Stimulated activated CD4-positive, alpha-beta T cell treated with anti-CD3 and anti-CD28 coated beads, TNF-alpha, amount 100 ng/mL, for 48 hours (primary cell): ENCODE data around the gene IQCK.

Source experiments
- DNase-seq, 3 donors: peaks; one replicate each; pipeline ENCODE4 v3.0.0-alpha.2; 2020; ENCODE audit warnings: low read depth in 3 of 3

Gene IQCK

GRCh38 chr16:19860166-19861041 lies 142.3 kb downstream of the IQCK start:
- DNase-seq: no peak

GRCh38 chr16:19861133-19861532 lies 143.1 kb downstream of the IQCK start:
- no peak for DNase-seq

DNA sequence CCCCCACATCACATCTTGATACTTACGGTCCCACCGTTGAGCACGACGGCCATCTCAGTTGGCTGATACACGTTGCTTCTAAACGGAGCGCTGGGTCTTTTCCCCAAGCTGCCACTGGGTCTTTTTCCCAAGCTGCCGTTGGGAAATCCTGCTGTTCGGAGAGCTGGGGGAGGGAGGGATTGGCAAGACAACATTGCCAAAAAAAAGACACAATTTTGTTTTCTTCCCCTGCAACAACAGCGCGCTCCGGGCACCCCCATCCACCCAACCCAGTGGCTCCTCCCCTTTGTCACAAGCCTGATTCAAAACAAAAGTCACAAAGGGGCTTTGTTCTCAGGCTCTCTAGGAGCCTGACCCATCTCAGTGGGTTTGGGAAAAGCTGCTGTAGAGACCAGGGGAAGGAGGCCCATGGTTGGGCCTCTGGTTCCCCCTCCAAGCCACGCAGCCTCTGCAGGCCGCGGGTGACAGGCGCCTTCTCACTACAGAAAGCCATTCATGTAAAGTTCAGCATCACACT lies 143.8 kb downstream of the IQCK start:
- DNase-seq: no peak

GRCh38 chr16:19863990-19864389 lies 145.9 kb downstream of the IQCK start:
- no peak for DNase-seq

- no peak for DNase-seq
Observed at GRCh38 chr16:19864566-19864965, 146.5 kb downstream of the IQCK start.

DNA sequence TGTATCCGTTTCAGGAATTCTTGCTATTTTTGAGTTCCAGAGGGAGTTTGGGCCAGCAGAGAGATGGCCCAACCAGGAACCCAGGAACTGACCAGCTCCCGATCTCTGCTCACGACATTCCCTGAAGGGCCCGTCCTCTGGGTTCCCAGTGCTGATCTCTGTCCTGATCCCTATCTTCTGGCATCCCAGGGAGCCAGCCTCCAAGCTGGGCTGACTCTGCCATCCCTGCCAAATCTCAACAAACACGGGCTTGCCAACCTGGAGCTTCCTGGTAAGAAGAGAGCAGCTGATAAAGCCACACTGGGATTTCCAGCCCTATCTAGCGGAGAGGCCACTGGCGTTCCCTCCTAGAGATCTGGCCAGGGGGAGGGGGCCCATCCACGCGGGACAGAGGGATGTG lies 150.3 kb downstream of the IQCK start:
- DNase-seq: no peak

GRCh38 chr16:19871721-19872120 lies 153.7 kb downstream of the IQCK start:
- no peak for DNase-seq

GRCh38 chr16:19872179-19872863 lies 154.2 kb downstream of the IQCK start:
- DNase-seq: no peak

DNA sequence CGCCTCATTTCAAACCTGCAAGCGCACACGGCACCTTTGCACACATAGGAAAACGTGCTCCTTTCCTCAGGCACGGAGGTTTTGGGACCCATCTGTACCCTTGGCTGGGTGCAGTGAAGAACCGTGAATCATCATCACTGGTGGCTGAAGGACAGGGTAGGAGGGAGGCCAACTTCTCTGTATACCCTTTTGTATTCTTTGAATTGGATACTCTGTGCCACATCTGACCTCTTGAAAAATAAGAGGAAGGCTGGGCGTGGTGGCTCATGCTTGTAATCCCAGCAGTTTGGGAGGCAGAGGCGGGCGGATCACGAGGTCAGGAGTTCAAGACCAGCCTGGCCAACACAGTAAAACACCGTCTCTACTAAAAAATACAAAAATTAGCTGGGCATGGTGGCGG lies 154.9 kb downstream of the IQCK start:
- DNase-seq: no peak

GRCh38 chr16:19874026-19874425 lies 156.0 kb downstream of the IQCK start:
- DNase-seq: no peak

DNA sequence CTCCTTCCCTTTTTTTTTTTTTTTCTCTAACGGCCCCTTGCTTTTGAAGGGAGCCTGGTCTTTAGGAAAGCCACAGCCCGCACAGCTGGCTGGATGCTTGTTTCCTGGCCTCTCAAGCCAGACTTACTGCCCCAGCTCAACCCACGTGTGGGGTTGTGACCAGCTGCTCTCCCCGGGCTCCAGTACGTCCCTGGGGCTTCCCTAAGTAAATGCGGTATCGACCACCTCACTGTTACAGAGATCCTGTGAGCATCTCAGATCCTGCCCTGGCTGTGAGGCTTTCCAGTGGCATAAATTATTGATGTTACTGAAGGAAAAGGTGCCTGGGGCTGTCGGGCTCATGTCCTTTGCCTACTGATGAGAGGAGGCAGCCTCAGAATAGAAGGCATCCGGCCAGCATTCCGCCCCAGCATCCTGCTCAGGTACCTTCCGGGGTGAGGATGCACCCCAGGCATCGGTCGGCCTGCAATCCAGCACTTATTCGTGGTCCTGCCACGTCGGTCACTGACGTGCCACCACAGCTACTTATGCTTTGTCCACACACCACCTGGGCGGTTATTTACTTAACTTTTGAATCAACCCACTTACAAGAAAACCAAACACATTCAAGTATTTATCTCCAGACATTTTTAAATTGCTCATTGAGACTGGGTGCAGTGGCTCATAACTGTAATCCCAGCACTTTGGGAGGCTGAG lies 156.9 kb downstream of the IQCK start:
- DNase-seq: no peak

- DNase-seq: no peak
Observed at GRCh38 chr16:19875900-19876299, 157.8 kb downstream of the IQCK start.

- no peak for DNase-seq
Observed at GRCh38 chr16:19876501-19877059, 158.5 kb downstream of the IQCK start.

DNA sequence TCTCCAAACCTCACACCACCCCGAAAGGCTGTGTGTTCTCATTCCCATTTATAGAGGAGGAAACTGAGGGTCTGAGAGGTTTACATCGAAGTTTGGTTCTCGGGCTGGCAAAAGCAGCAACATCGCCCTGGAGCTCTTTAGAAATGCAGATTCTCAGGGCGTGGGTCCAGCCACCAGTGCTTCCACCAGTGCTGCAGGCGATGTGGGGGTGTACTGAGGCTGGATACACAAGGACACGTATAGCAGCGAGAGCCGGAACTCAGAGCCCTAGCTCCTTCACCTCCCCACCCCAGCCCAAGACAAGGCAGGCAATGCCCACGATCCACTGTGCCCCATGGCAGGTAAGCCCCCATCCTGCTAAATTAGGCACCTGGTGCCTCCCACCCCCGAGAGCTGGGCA lies 160.7 kb downstream of the IQCK start:
- no peak for DNase-seq

- DNase-seq: no peak
Observed at GRCh38 chr16:19879241-19879792, 161.2 kb downstream of the IQCK start.

GRCh38 chr16:19881028-19881427 lies 163.0 kb downstream of the IQCK start:
- DNase-seq: no peak

- no peak for DNase-seq
Observed at GRCh38 chr16:19881783-19882182, 163.7 kb downstream of the IQCK start.

DNA sequence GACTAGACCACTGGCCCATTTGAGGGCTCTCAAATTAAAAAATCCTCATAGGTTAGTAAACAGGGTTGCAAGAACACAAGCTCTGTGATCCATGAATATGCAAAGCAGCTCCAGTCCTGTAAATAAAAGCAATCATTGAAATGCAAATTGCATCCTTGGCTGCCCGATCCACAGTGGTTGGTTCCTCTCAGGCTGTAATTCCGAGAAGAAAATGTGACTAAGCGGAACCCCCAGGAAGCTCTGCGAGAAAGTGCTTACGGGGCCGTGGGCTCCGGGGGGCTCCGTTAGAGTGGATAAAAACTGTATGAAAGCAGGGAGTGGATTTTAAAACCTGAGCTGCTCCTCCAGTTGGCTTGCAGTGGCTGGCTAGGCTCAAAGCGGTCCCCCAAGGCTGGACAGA lies 164.1 kb downstream of the IQCK start:
- DNase-seq: no peak

DNA sequence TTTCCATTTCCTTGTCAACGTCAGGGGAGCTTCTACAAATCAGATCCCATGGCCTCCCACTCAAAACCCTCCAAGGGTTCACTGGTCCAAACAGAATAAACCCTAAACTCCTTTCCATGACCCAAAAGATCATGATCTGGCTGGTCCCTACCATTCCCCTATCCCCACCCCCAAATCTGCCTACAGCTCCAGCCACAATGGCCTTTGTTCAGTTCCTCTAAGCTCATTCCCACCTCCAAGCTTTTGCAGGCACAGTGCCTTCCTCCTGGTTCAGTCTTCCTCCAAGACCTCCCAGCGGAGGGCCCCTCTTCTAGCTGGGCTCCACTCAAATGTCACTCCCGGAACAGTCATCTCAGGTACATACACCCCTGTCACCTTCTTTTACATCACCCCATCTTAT lies 164.6 kb downstream of the IQCK start:
- no peak for DNase-seq

DNA sequence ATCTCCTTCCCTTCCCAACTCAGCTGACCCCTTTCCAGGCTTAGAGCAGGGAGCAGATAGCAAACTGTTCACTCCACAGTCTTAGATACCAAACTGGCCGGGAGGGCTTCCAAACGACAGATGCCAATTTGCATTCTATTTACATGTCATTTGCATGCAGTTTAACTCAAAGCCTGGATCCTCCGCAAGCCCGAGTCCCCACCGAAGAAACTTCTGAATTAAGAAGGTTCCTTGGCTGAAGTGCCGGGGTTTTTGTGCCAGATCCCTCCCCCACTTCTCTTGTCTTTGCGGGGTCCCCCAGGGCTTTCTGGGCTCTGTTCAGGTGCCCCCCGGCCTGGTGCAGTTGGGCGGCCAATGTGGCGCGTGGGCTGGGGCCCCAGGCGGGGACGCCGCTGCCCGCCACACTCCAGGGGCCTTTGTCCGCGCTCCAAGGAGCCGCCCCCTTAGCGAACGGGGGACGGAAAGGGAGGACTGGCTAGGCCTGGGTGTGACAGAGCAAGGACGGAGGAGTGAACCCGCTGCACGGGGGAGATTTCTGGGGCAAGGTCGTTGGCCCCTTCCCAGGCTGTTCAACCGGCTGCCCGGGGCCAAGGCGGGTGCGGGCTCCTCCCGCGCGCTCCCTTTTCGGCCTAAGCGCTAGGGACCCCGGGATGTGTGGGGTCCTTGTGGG lies 165.4 kb downstream of the IQCK start:
- no peak for DNase-seq

DNA sequence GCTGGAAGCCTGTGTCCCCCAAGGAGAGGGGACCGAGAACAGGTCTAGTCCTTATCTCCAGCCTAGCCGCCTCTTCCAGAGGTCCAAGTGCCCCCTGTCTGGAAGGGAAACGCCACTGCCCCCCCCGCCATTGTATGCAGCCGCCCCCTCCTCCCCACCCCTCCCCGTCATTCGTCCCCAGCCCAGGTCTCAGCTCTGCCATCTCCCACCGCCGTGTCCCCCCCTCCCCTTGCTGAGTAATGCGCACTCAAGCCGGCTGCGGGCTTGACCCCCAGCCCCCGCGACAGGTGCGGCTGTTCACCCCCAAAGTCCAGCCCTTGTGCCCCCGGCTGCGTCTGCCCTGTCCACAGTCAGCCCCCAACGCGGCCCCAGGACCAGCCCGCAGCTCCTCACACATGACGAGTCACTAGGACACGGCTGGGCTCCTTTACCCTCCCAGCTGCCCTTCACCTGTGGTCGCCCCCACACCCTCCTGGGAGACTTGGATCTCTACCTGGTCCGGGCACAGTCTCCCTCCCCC lies 166.0 kb downstream of the IQCK start:
- DNase-seq: no peak
